ENCODE data around the gene C1orf50. TPM values are rescaled to one million over a fixed set of nuclear protein-coding genes. Genes with fewer than 3 reads are reported as not detected.
"Not testable (repeated sequence)": the region's sequence is repeated elsewhere in the genome, so short reads cannot be mapped to it uniquely, and the experiment has no call there.

The C1orf50 gene
- total RNA-seq, 8 experiments from 2014 or later, result 4.8 to 14.4 (median 10.5) TPM

DNA sequence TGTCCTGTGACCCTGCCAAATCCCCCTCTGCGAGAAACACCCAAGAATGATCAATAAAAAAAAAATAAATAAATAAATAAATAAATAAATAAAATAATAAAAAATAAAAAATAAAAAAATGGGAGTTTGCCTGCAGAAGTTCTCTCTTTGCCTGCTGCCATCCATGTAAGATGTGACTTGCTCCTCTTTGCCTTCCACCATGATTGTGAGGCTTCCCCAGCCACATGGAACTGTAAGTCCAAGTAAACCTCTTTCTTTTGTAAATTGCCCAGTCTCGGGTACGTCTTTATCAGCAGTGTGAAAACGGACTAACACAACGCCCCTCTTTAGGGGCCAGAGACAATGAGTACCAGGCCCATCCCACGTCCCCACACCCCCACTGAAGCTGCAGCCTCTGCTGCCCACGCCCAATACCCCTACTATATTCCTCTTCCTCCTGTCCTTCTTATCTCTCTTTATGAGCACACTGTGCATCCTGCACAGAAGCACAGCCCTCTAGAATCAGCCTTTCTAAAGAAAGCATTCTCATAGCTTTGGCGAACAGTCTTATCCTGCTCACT is 15.5 kb upstream of the C1orf50 start:
- H3K27ac ChIP-seq; H3K4me1 ChIP-seq (replicated peaks in 1 of 2); ATAC-seq (replicated peaks in 6 of 8); H3K4me3 ChIP-seq; in situ Hi-C loops (cut with MboI; ENCODE audit: low pct_unique_long_range_greater_than_20kb in 2 of 9, low sequenced_read_pairs in 9 of 9, unreplicated experiment in 9 of 9): not testable (repeated sequence)
- 82 to 98% (median 94%) methylated on average over 2 to 7 of the region's 8 CpGs; no CpG with 5 or more reads in 2 of the 10 experiments for WGBS, 10 experiments

DNA sequence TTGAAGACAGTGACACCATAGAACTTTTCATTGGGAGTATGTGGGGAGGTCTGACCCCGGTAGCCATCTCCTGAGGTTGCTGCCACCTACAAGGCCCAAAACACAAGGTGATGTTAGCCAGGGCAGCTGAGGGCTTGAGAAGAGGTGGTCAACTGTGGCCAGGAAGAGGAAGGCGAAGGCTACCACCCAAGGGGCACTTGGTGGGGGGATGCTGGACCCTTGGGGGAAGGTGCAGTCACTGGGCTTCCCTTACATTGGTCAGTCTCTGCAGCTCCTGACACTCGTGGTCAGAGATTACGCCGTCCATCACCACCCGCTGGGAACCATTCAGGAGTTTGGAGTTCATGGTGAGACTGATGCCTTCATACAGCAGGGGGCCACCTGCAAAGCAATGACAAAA is 14.8 kb upstream of the C1orf50 start:
- no peak for ATAC-seq (replicated peaks in 6 of 8)
- H3K4me3 ChIP-seq, result no peak overlapping the region
- no peak overlapping the region for H3K27ac ChIP-seq
- 60 to 100% (median 94%) methylated on average over 1 to 6 of the region's 6 CpGs; no CpG with 5 or more reads in 3 of the 10 experiments for WGBS, 10 experiments
- H3K4me1 ChIP-seq (replicated peaks in 1 of 2), result no peaks in the 10 kb centered on the region
- in situ Hi-C loops (cut with MboI; ENCODE audit: low pct_unique_long_range_greater_than_20kb in 2 of 9, low sequenced_read_pairs in 9 of 9, unreplicated experiment in 9 of 9), result no loop called here

DNA sequence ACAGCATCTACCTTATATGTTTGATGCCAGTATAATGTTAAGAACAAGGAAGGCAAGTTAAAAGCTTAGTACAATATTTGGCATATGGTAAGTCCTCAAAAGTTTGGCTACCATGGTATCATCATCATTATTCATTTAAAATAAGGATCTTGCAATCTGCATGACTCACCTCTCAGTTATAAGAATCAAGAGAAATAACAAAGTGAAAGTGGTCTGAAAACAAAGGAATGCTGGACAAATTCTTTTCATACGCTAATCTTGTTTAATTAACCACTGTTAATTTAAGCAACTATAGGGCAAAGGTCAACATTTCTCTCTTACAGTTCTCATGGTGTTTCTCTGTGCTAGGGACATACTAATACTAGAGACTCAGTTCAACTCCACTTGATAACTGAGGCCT is 14.0 kb upstream of the C1orf50 start:
- WGBS, 10 experiments, result 60 to 100% (median 100%) methylated on average over 1 of the region's 1 CpG; no CpG with 5 or more reads in 2 of the 10 experiments
- no peak overlapping the region for H3K4me3 ChIP-seq
- peak in 2 of 8 experiments; percentile 47 to 63 for ATAC-seq (replicated peaks in 6 of 8)

DNA sequence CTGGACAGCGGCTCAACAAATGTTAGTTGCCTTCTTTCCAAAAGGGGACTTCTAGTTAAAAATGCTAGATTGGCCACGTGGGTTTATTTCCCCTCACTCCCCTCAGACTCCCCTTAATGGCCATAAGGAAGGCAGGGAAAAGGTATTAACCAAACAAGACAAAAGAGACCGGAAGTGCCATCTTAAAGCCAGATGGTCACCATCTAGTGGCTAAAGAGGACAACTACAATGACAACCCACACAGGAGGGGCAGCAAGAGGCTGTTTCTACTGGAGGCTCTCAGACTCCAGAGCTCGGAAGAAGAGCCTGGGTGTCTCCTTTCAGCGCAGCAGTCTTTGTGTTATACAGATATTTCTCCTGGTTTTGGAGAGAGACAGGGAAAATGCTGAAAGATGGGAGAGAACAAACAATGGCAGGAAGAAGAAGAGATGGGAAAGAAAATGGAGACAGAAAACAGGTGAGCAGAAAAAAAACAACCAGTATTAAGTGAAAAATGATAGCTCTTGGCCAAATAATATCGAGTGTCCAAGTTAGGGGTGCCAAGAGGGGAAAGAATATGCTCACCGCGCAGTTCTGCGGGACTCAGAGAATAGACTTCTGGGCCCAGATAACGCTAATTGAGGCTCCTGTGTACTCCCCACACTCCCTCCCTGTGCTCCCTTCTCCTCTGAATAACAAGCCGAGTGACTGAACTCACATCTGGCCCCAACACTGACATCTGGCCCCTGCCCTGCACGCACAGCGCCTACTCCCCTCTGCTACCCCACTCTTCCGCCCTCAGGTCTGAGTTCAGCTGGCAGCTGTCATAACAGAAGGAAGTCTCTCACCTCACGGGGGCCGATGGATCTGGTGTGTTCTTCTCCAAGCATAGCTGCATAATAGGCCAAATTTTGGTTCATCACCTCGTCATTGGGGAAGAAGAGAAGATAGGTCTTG is 9.8 kb upstream of the C1orf50 start:
- no peak overlapping the region for H3K4me3 ChIP-seq
- in situ Hi-C loops (cut with MboI; ENCODE audit: low pct_unique_long_range_greater_than_20kb in 2 of 9, low sequenced_read_pairs in 9 of 9, unreplicated experiment in 9 of 9), result no loop called here
- 63 to 86% (median 74%) methylated on average over 5 to 17 of the region's 17 CpGs for WGBS, 10 experiments
- peak; percentile 56 to 87 (median 78) for ATAC-seq (replicated peaks in 6 of 8)
- H3K4me1 ChIP-seq (replicated peaks in 1 of 2), result no peaks in the 10 kb centered on the region
- H3K27ac ChIP-seq, result no peak overlapping the region

More for the DNA sequence above, 14.0 kb upstream of the C1orf50 start:
- H3K4me1 ChIP-seq (replicated peaks in 1 of 2), result no peaks in the 10 kb centered on the region
- in situ Hi-C loops (cut with MboI; ENCODE audit: low pct_unique_long_range_greater_than_20kb in 2 of 9, low sequenced_read_pairs in 9 of 9, unreplicated experiment in 9 of 9), result no loop called here
- no peak overlapping the region for H3K27ac ChIP-seq

DNA sequence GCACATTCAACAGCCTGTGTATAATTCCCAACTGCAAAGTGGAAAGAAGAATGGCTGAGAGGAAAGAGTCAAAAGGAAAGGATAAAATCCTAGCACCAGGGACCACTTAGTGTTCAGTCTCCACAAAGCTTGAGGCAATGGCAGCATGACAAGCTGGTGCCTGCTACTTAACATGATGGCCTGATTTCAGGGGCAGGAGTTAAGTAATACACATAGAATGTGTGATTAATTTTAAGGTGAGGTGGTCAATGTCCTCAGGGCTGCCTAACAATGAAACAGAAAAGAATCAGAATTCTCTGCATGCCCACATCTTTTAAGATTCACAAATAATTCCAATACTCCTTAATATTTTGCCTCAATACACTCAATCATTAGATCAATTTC is 9.2 kb upstream of the C1orf50 start:
- in situ Hi-C loops (cut with MboI; ENCODE audit: low pct_unique_long_range_greater_than_20kb in 2 of 9, low sequenced_read_pairs in 9 of 9, unreplicated experiment in 9 of 9), result no loop called here
- ATAC-seq (replicated peaks in 6 of 8), result no peak
- Histone ChIP-seq H3K4me3 (no peak overlapping the region), H3K27ac (no peak overlapping the region), H3K4me1 (replicated peaks in 1 of 2) (no peaks in the 10 kb centered on the region)

DNA sequence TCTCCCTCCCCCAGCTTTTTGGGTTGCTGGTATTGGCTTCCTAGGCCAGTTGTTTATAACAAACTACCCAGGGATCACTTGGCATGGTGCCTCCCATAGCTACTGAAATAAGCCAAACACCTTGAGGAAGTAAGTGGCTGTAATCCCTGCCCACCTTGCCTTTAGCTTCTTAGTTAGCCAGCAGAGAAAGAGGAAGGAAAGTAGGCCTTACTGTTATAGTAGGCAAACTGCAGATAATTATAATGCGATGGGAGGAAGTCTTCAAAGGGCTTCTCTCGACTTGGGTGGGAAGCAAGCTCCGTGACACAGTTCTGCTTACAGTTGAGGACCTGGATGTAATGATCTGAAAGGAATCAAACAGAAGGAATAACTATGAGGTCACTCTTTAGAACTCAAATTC is 8.4 kb upstream of the C1orf50 start:
- in situ Hi-C loops (cut with MboI; ENCODE audit: low pct_unique_long_range_greater_than_20kb in 2 of 9, low sequenced_read_pairs in 9 of 9, unreplicated experiment in 9 of 9), result no loop called here

DNA sequence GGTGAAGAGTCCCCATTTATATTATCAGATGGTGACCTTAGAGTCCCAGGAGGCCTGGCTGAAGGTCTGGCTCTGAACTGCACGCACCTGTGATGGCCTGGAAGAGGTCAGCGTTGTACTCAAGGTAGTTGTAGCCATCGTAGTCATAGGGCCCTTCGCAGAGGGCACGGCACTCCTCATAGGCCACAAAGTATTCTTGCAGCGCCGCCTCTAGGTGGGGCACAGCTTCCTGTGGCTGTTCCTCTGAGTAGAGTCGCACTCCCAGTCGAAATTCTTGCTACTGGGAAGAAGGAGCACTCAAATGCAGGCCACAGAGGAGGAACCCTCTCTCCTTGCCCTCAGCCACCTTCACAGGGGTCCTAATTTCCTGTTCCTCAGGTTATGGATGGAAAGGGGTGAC is 7.9 kb upstream of the C1orf50 start:
- ATAC-seq (replicated peaks in 6 of 8), result no peak
- WGBS, 10 experiments, result 45 to 96% (median 79%) methylated on average over 1 to 9 of the region's 9 CpGs; no CpG with 5 or more reads in 1 of the 10 experiments
- in situ Hi-C loops (cut with MboI; ENCODE audit: low pct_unique_long_range_greater_than_20kb in 2 of 9, low sequenced_read_pairs in 9 of 9, unreplicated experiment in 9 of 9), result no loop called here
- Histone ChIP-seq H3K27ac (no peak overlapping the region), H3K4me1 (replicated peaks in 1 of 2) (peaks cover 4 to 5% of the 10 kb centered on the region in 2 donors), H3K4me3 (no peak overlapping the region)

More for the DNA sequence above, 8.4 kb upstream of the C1orf50 start:
- no peak for ATAC-seq (replicated peaks in 6 of 8)
- H3K4me1 ChIP-seq (replicated peaks in 1 of 2), result no peaks in the 10 kb centered on the region
- WGBS, 10 experiments, result 82 to 100% (median 97%) methylated on average over 1 to 3 of the region's 3 CpGs; no CpG with 5 or more reads in 3 of the 10 experiments
- H3K4me3 ChIP-seq, result no peak overlapping the region
- H3K27ac ChIP-seq, result no peak overlapping the region

DNA sequence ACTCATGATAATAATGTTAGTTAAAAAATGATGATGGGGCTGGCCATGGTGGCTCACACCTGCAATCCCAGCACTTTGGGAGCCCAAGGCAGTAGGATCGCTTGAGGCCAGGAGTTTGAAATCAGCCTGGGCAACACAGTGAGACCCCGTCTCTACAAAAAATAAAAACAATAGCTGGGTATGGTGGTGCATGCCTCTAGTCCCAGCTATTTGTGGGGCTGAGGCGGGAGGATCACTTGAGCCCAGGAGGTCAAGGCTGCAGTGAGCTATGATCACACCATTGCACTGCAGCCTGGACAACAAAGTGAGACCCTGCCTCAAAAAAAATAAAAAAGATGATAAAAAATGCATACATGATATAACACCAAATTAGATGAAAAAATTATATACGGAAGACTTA is 5.5 kb upstream of the C1orf50 start:
- no peak for ATAC-seq (replicated peaks in 6 of 8)
- in situ Hi-C loops (cut with MboI; ENCODE audit: low pct_unique_long_range_greater_than_20kb in 2 of 9, low sequenced_read_pairs in 9 of 9, unreplicated experiment in 9 of 9), result no loop called here

DNA sequence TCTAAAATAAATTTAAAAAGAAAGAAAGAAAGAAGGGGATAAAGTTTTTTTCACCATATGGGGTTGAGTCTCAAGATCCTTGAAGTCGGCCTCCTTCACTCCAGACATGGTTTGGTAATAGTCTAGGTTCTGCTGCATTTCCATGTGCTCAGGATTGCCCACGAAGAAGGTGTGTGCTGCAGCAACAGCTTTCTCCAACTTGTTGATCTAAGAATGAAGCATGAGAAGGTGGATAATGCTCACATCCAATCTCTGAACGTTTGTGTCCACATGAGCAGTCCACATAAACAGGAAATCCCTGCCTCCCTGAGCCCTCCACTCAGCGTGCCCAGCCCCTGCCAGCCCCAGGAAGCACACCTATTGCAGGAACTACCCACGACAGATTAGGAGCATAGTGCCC is 4.8 kb upstream of the C1orf50 start:
- peaks cover 8 to 10% of the 10 kb centered on the region in 2 donors for H3K4me1 ChIP-seq (replicated peaks in 1 of 2)
- in situ Hi-C loops (cut with MboI; ENCODE audit: low pct_unique_long_range_greater_than_20kb in 2 of 9, low sequenced_read_pairs in 9 of 9, unreplicated experiment in 9 of 9), result no loop called here
- no peak for ATAC-seq (replicated peaks in 6 of 8)
- no peak overlapping the region for H3K27ac ChIP-seq
- H3K4me3 ChIP-seq, result no peak overlapping the region
- WGBS, 10 experiments, result 50 to 100% (median 89%) methylated on average over 1 to 5 of the region's 5 CpGs; no CpG with 5 or more reads in 2 of the 10 experiments

More for the DNA sequence above, 5.5 kb upstream of the C1orf50 start:
- peaks cover 8 to 10% of the 10 kb centered on the region in 2 donors for H3K4me1 ChIP-seq (replicated peaks in 1 of 2)
- 90 to 100% (median 100%) methylated on average over 1 to 4 of the region's 4 CpGs for WGBS, 10 experiments
- no peak overlapping the region for H3K4me3 ChIP-seq
- H3K27ac ChIP-seq, result no peak overlapping the region

DNA sequence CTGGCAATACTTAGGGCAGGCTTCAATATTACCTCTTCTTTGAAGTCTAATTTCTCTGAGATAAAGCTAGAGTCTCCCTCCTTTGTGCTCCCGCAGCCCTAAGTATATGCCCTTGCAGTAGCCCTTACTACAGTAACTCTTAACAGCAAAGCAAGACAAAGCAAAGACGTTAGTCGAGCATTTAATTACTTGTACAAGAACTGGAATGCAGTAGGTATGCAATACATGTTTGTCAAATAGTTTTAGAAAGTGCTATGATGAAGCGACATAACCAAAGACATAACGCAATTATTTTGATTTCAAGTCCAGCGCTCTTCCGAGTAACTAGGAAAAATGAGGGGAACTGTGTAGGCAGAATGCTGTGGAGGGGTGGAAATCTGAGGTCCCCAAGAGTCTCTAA is 1.8 kb upstream of the C1orf50 start:
- ATAC-seq (replicated peaks in 6 of 8), result no peak
- peak overlapping the region; percentile 74 to 79 for H3K27ac ChIP-seq
- WGBS, 10 experiments, result 0 to 9% (median 5%) methylated on average over 4 to 7 of the region's 7 CpGs; no CpG with 5 or more reads in 2 of the 10 experiments
- peaks cover 12 to 17% of the 10 kb centered on the region in 2 donors for H3K4me1 ChIP-seq (replicated peaks in 1 of 2)
- in situ Hi-C loops (cut with MboI; ENCODE audit: low pct_unique_long_range_greater_than_20kb in 2 of 9, low sequenced_read_pairs in 9 of 9, unreplicated experiment in 9 of 9), result no loop called here
- peak overlapping the region; percentile 79 to 94 (median 85) for H3K4me3 ChIP-seq

DNA sequence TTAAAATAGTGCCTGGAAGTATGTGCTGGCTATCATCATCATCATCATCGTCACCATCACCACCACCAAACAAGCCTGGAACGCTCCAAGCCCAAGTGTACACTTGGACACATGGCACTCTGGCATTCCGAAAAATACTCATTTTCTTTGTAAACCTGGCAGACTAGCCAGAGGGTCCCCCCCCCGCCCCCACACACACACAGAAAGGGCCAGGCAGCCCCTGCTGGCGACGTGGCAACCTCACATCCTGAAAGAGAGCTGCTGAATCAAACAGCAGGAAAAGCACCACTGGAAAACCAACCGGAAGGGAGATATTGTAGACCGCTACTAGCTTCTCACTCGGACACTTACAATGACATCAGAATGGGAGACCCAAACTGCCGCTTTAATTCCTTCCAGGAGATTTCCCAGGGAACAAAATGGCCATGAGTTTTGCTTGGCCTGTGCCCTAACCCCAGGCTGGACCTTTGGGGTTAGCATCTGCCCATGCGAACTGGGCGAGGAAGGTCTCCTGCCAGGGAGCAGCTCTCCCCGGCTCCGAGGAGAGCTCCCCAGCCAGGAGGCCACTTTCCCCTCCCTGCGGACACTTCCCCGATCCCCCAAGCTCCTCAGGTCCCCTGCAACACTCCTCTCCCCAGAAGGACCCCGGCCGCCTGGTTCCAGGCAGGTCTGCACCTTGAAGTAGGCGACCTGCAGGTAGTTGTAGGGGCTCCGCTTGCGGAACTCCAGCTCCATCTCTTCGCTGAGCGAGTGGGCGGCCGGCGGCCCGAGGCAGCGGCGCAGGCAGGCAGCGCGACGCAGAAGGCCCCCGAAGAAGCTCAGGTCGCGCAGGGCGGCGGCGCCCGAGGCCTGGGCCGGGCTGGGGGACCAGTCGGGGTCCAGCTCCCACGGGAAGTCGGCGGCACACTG is 963 bp upstream of the C1orf50 start:
- ATAC-seq (replicated peaks in 6 of 8), result peak; percentile 4 to 28 (median 12)
- in situ Hi-C loops (cut with MboI; ENCODE audit: low pct_unique_long_range_greater_than_20kb in 2 of 9, low sequenced_read_pairs in 9 of 9, unreplicated experiment in 9 of 9), result no loop called here
- Histone ChIP-seq H3K4me3 (peak overlapping the region; percentile 79 to 94 (median 85)), H3K27ac (peak overlapping the region; percentile 74 to 79), H3K4me1 (replicated peaks in 1 of 2) (peaks cover 12 to 17% of the 10 kb centered on the region in 2 donors)
- 0 to 1% (median 0%) methylated on average over 1 to 27 of the region's 44 CpGs; no CpG with 5 or more reads in 3 of the 10 experiments for WGBS, 10 experiments

DNA sequence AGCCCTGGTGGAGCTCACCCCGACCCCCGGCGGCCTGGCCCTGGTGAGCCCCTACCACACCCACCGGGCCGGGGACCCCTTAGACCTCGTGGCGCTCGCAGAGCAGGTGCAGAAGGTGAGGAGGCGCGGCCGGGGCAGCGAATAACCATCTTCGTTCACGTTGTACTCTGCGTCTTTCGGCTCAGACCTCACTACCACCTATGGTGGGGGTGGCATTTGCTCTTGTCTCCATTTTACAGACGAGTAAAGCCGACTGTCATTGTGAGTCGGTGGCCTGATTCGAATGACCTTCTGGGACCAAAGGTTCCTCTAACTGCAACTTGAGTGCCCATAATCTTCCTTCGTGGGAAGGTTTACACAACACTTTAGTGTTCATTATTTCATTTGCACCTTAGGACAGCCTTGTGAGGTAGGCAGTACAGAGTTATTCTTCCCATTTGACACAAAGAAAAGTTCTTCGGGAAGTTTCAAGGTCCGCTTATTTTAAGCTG is 506 bp downstream of the C1orf50 start:
- Histone ChIP-seq H3K4me1 (replicated peaks in 1 of 2) (peaks cover 12 to 17% of the 10 kb centered on the region in 2 donors), H3K27ac (peak overlapping the region; percentile 85 to 89), H3K4me3 (peak overlapping the region; percentile 79 to 94 (median 85))
- ATAC-seq (replicated peaks in 6 of 8), result peak in 7 of 8 experiments; percentile 6 to 50 (median 40)
- in situ Hi-C loops (cut with MboI; ENCODE audit: low pct_unique_long_range_greater_than_20kb in 2 of 9, low sequenced_read_pairs in 9 of 9, unreplicated experiment in 9 of 9), result no loop called here
- WGBS, 10 experiments, result 0 to 21% (median 2%) methylated on average over 1 to 15 of the region's 23 CpGs

All from motor neuron (in vitro differentiated cells).